Astrocyte of the cerebellum (primary cell): ENCODE data around the gene THADA.

Experiments
- DNase-seq: peaks from one replicate; pipeline ENCODE4 v3.0.0-alpha.2; 2011; ENCODE audit warnings: low read depth
- H3K4me3 ChIP-seq: 2 replicates; pipeline ENCODE4 v1.5.1; 2011; ENCODE audit warnings: mild to moderate bottlenecking, low read depth, low read length, moderate library complexity
- CTCF ChIP-seq: IDR thresholded peaks from 2 replicates; pipeline ENCODE4 v1.5.1; 2012; ENCODE audit warnings: low read length, low read depth, moderate library complexity, mild to moderate bottlenecking; ENCODE audit errors: missing control alignments
- in situ Hi-C: cut with HindIII; loops from 2 replicates; pipeline ENCODE4 v1.10.0; 2017; ENCODE audit warnings: low sequenced_read_pairs

THADA gene

GRCh38 chr2:43219383-43220228, 376.2 kb downstream of the THADA start:
- TF ChIP-seq CTCF = no peak
- H3K4me3 ChIP-seq = peak overlapping the region; percentile 22
- in situ Hi-C loops = loop anchor here (5.0 to 10.0 kb wide), 6 partner anchors 32 to 387 kb away; no protein-coding TSS in a partner anchor
- no peak for DNase-seq

- in situ Hi-C loops = loop anchor here (5.0 to 10.0 kb wide), 2 partner anchors 104 to 257 kb away; no protein-coding TSS in a partner anchor
- DNase-seq = no peak
- no peak for TF ChIP-seq CTCF
- H3K4me3 ChIP-seq = no peak overlapping the region
These were observed 377.0 kb downstream of the THADA start for GRCh38 chr2:43218702-43219382.

GRCh38 chr2:43218155-43218701, 377.6 kb downstream of the THADA start:
- DNase-seq = no peak
- no peak for TF ChIP-seq CTCF
- no peak overlapping the region for H3K4me3 ChIP-seq
- in situ Hi-C loops = loop anchor here (5.0 to 10.0 kb wide), 2 partner anchors 103 to 256 kb away; no protein-coding TSS in a partner anchor

GRCh38 chr2:43217228-43218154, 378.3 kb downstream of the THADA start:
- in situ Hi-C loops = loop anchor here (5.0 to 10.0 kb wide), 2 partner anchors 103 to 255 kb away; no protein-coding TSS in a partner anchor
- H3K4me3 ChIP-seq = no peak overlapping the region
- no peak for DNase-seq
- no peak for TF ChIP-seq CTCF

- no peak for TF ChIP-seq CTCF
- DNase-seq = no peak
- in situ Hi-C loops = loop anchor here (5.0 to 10.0 kb wide), 2 partner anchors 102 to 254 kb away; no protein-coding TSS in a partner anchor
- no peak overlapping the region for H3K4me3 ChIP-seq
These were observed 379.2 kb downstream of the THADA start for GRCh38 chr2:43216629-43217028.
